CD4-positive, CD25-positive, alpha-beta regulatory T cell (primary cell): Measurements from ENCODE around the gene FANCG. TPM values are rescaled to one million over a fixed set of nuclear protein-coding genes. Genes with fewer than 3 reads are reported as not detected.
A peak's percentile ranks its signal among the peaks of the same experiment; 100 is the strongest.

Experiments
- ATAC-seq, 2 donors: fragments of 150-1000 bp; cut with Tn5 transposase; one replicate each; pipeline ENCODE4 v1.10.0; 2021; ENCODE audit warnings: low read depth in 2 of 2, moderate number of reproducible peaks in 2 of 2, moderate library complexity in 1 of 2
- DNase-seq, 3 donors: peaks; one replicate each; pipeline versions ENCODE4 v3.0.0 to v3.0.0-alpha.2; 2012 to 2022; ENCODE audit warnings: mixed read lengths in 1 of 3
- H3K27ac ChIP-seq: one replicate; pipeline ENCODE4 v1.7.0; 2013; ENCODE audit warnings: mild to moderate bottlenecking, low read length; ENCODE audit not compliant: insufficient read depth, poor library complexity, severe bottlenecking
- H3K27me3 ChIP-seq: one replicate; pipeline ENCODE4 v1.7.0; 2013; ENCODE audit warnings: low read length; ENCODE audit not compliant: control insufficient read depth, insufficient read depth
- H3K36me3 ChIP-seq: one replicate; pipeline ENCODE4 v1.7.0; 2013; ENCODE audit warnings: mild to moderate bottlenecking, low read length, moderate library complexity; ENCODE audit not compliant: control insufficient read depth, insufficient read depth
- H3K4me1 ChIP-seq: 2 replicates; pipeline ENCODE4 v1.7.0; 2013; ENCODE audit warnings: mild to moderate bottlenecking, low read length; ENCODE audit not compliant: insufficient read depth, control insufficient read depth, poor library complexity, severe bottlenecking
- H3K4me3 ChIP-seq: one replicate; pipeline ENCODE4 v1.7.0; 2013; ENCODE audit warnings: low read depth, mild to moderate bottlenecking, low read length, moderate library complexity
- H3K9me3 ChIP-seq, 2 experiments: 1 replicate in 1 of 2; 2 replicates in 1 of 2; pipeline ENCODE4 v1.7.0; 2013; ENCODE audit warnings: low read length in 2 of 2, mild to moderate bottlenecking in 1 of 2, moderate library complexity in 1 of 2; ENCODE audit not compliant: control insufficient read depth in 2 of 2
- H3K27ac Mint-ChIP-seq, 3 donors: one replicate each; pipeline ENCODE4 v1.8.0; 2020 to 2022; ENCODE audit warnings: mild to moderate bottlenecking in 3 of 3, mixed read lengths in 3 of 3, moderate library complexity in 2 of 3
- H3K27me3 Mint-ChIP-seq: one replicate; pipeline ENCODE4 v1.8.0; 2022; ENCODE audit warnings: mild to moderate bottlenecking, mixed read lengths
- H3K36me3 Mint-ChIP-seq: one replicate; pipeline ENCODE4 v1.8.0; 2020; ENCODE audit warnings: mixed read lengths
- H3K4me1 Mint-ChIP-seq, 4 donors: one replicate each; pipeline ENCODE4 v1.8.0; 2020 to 2022; ENCODE audit warnings: mixed read lengths in 4 of 4, mild to moderate bottlenecking in 1 of 4
- H3K4me3 Mint-ChIP-seq, 4 donors: one replicate each; pipeline ENCODE4 v1.8.0; 2020 to 2022; ENCODE audit warnings: mild to moderate bottlenecking in 4 of 4, mixed read lengths in 4 of 4, moderate library complexity in 3 of 4
- H3K9me3 Mint-ChIP-seq, 7 donors: one replicate each; pipeline ENCODE4 v1.8.0; 2020 to 2022; ENCODE audit warnings: mixed read lengths in 7 of 7, mild to moderate bottlenecking in 3 of 7, moderate library complexity in 2 of 7
- polyA plus RNA-seq, 4 donors: library from polyadenylated mRNA; unstranded; fragments of 300-500 nt; fragmentation: Illumina TruSeq; gene quantifications; one replicate each; pipeline ENCODE4 v1.2.3, GENCODE V29; 2021
- total RNA-seq: library from RNA; stranded (reverse); gene quantifications from one replicate; pipeline ENCODE4 v1.2.3, GENCODE V29; 2022

Gene FANCG
- total and polyA plus RNA-seq, 5 donors from 2014 or later = 8.6 to 23.7 (median 10.2) TPM

DNA sequence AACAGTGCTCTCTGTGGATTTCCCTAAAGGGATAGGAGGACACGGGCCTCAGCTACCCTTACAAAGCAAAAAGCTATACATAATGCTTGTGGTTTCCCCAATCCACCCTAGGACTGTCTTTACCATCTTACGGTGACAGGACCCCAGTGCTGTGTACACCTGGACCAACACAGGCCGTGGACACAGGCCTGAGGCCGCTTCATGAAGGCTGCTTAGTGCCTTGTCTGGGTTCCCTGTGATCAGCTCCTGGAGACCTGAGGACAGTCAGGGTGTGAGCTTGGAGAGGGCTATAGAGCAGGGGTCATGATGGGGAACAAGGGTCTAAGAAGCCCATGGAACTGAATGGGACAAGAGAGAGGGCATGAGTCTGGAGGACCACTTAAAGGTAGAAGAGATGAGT is 2.9 kb downstream of the FANCG start:
- H3K27ac ChIP-seq = no peak overlapping the region
- H3K27me3 Mint-ChIP-seq = no peaks in the 10 kb centered on the region
- H3K36me3 ChIP-seq = peaks cover 8% of the 10 kb centered on the region
- peaks cover 5% of the 10 kb centered on the region for H3K36me3 Mint-ChIP-seq
- H3K4me3 Mint-ChIP-seq = peak overlapping the region in 2 of 4 donors; percentile 47 to 96
- no peak overlapping the region for H3K4me3 ChIP-seq
- DNase-seq (no peak), ATAC-seq (no peak)
- peaks cover 29% of the 10 kb centered on the region for H3K4me1 ChIP-seq
- no peaks in the 10 kb centered on the region for H3K27me3 ChIP-seq
- H3K9me3 Mint-ChIP-seq = no peaks in the 10 kb centered on the region
- H3K27ac Mint-ChIP-seq = no peak overlapping the region
- no peaks in the 10 kb centered on the region for H3K9me3 ChIP-seq
- H3K4me1 Mint-ChIP-seq = peaks cover 6 to 43% (median 24%) of the 10 kb centered on the region in 4 donors

DNA sequence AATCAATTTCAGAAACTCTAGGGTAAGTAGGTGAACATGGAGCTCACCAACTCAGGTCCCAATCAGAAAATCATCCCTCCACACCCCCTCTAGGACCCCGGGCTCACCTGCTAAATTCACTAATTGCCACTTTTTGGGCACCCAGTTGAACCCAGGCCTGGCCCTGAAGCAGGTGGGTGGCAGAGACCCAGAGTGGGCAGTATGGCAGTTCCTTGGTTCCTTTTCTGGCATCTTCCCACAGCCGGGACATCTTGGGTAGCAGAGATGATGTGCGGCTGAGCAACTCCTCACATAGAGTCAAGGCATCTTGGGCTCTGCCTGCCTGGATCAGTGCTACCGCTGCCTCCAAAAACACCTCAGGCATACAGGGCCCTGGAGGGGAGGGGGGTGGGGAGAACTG is 4.4 kb downstream of the FANCG start:
- Mint-ChIP-seq H3K9me3 (no peaks in the 10 kb centered on the region), H3K27me3 (no peaks in the 10 kb centered on the region), H3K4me3 (peak overlapping the region in 1 of 4 donors; percentile 30), H3K27ac (no peak overlapping the region), H3K36me3 (peaks cover 5% of the 10 kb centered on the region), H3K4me1 (peaks cover 13 to 55% (median 32%) of the 10 kb centered on the region in 4 donors)
- Histone ChIP-seq H3K4me3 (no peak overlapping the region), H3K36me3 (peaks cover 8% of the 10 kb centered on the region), H3K4me1 (peaks cover 40% of the 10 kb centered on the region), H3K27ac (no peak overlapping the region), H3K9me3 (no peaks in the 10 kb centered on the region), H3K27me3 (no peaks in the 10 kb centered on the region)
- DNase-seq (no peak), ATAC-seq (no peak)

DNA sequence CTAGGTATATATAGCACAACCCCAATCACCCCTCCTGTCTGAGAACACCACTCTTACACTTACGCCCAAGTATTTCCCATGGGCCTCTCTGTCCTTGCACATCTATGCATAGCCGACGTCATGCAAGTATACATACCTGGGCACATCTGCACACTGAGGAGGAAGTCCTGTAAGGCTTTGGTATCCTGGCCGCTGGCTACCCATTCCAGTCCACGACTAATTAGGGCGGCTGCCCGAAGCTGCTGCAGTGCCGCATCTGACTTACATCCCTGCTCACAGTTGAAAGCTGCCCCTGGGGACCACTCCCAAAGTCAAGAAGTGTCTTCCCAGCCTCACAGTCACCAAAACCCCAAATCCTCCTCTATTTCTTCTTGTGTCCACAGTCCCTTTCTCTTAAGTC is 5.0 kb downstream of the FANCG start:
- H3K27ac ChIP-seq = no peak overlapping the region
- no peak overlapping the region for H3K27ac Mint-ChIP-seq

DNA sequence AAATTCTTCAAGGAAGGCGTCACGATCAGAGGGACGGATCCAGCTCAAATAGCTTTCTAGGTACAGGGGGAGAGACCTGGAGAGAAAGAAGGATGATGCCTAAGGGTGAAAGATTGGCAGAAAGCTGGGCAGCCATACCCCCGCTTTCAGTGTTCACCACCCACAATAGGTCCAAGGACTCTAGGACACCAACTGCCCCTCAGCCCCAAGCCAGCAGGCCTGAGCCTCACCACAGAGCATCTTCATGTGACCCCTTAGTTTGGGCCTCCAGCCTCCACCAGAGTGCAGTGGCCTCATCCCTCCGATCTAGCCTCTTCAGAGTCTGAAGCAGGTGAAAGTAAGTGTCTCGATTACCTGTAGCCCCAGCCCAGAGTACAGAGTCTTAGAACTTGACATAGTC is 5.6 kb downstream of the FANCG start:
- DNase-seq (no peak), ATAC-seq (no peak)
- H3K9me3 ChIP-seq = no peaks in the 10 kb centered on the region
- H3K4me1 Mint-ChIP-seq = peaks cover 8 to 60% (median 37%) of the 10 kb centered on the region in 4 donors
- peak overlapping the region in 2 of 4 donors; percentile 51 to 64 for H3K4me3 Mint-ChIP-seq
- no peaks in the 10 kb centered on the region for H3K9me3 Mint-ChIP-seq
- H3K27ac Mint-ChIP-seq = peak overlapping the region in 1 of 3 donors; percentile 77
- peaks cover 8% of the 10 kb centered on the region for H3K36me3 Mint-ChIP-seq
- peaks cover 13% of the 10 kb centered on the region for H3K36me3 ChIP-seq
- H3K4me3 ChIP-seq = no peak overlapping the region
- peaks cover 43% of the 10 kb centered on the region for H3K4me1 ChIP-seq
- H3K27ac ChIP-seq = no peak overlapping the region
- H3K27me3 Mint-ChIP-seq = no peaks in the 10 kb centered on the region
- no peaks in the 10 kb centered on the region for H3K27me3 ChIP-seq

More for the DNA sequence above, 5.0 kb downstream of the FANCG start:
- no peaks in the 10 kb centered on the region for H3K27me3 Mint-ChIP-seq
- H3K4me3 Mint-ChIP-seq = peak overlapping the region in 3 of 4 donors; percentile 4 to 64 (median 34)
- DNase-seq (no peak), ATAC-seq (no peak)
- Histone ChIP-seq H3K27me3 (no peaks in the 10 kb centered on the region), H3K9me3 (no peaks in the 10 kb centered on the region), H3K36me3 (peaks cover 11% of the 10 kb centered on the region), H3K4me3 (no peak overlapping the region), H3K4me1 (peaks cover 41% of the 10 kb centered on the region)
- peaks cover 8 to 56% (median 33%) of the 10 kb centered on the region in 4 donors for H3K4me1 Mint-ChIP-seq
- no peaks in the 10 kb centered on the region for H3K9me3 Mint-ChIP-seq
- peaks cover 8% of the 10 kb centered on the region for H3K36me3 Mint-ChIP-seq

DNA sequence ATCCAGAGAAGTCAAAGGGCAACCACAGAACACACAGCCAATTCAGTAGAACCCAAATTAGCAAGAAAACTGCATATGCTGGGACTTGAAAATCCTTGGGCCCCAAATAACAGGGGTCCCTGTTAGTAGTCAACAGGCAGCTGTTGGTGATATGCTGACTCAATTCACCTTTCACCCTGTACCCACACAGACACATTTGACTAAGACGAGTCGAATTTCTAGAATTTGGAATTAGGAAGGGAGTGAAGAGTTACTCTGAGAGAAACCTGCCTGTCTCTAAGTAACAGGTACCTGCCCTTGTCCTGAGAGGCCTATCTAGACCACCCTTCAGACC is 6.5 kb downstream of the FANCG start:
- H3K36me3 ChIP-seq = peaks cover 19% of the 10 kb centered on the region
- Mint-ChIP-seq H3K27ac (peak overlapping the region; percentile 95 to 98 (median 95)), H3K9me3 (no peaks in the 10 kb centered on the region), H3K36me3 (peaks cover 14% of the 10 kb centered on the region), H3K4me3 (peak overlapping the region; percentile 86 to 91 (median 88)), H3K27me3 (no peaks in the 10 kb centered on the region), H3K4me1 (peaks cover 15 to 60% (median 41%) of the 10 kb centered on the region in 4 donors)
- H3K4me3 ChIP-seq = peak overlapping the region; percentile 97
- no peak for ATAC-seq
- H3K9me3 ChIP-seq = no peaks in the 10 kb centered on the region
- peak overlapping the region; percentile 97 for H3K27ac ChIP-seq
- no peak for DNase-seq
- H3K27me3 ChIP-seq = no peaks in the 10 kb centered on the region
- peaks cover 43% of the 10 kb centered on the region for H3K4me1 ChIP-seq

DNA sequence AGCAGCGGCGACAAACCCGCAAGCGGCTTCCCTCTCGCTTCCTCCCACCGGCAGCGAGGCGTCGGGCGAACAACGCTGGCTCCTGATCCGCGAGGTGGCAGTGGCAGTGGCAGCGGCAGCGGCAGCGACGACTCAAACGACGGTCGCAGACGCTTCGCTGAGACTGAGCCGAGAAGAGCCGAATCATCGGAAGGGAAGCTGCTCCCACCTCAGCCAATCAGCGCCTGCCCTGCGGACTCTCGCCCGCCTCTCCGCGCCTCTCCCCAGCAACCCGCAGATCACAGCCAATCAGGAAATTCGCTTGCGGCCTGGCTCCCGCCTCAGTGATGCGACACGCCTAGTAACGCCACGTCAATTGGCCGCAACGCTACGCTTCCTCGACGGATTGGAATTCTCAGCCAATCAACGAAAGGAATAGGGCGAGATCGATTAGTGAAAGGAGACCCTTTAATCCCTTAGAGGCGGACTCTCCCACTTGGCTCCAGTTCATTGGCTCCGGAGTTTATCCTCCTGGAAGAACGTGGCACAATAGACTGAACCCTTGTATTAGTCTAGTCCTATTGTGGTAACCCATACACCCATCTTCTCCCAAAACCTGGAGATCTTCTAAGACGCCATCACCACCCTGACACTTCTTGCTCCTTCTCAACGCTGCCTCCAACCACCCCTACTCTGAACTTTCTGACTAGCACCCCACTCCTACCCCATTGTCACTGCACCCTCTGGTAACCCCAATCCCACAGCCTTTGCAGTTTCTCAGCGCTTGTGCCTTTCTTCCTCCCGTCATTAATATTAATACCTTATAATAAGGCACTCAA is 7.1 kb downstream of the FANCG start, which contains the start of gene VCP:
TSS of gene VCP (minus strand) at position 165 of the 818 bp plus-strand sequence. CDS start 272 bp downstream, outside the sequence.
- H3K27ac ChIP-seq = peak within 1 kb of the TSS; percentile 97
- Mint-ChIP-seq H3K4me3 (peak within 1 kb of the TSS; percentile 86 to 98 (median 90)), H3K9me3 (no peaks in the 10 kb centered on the region), H3K4me1 (peaks cover 15 to 60% (median 43%) of the 10 kb centered on the region in 4 donors), H3K27me3 (no peaks in the 10 kb centered on the region), H3K36me3 (peaks cover 18% of the 10 kb centered on the region), H3K27ac (peak within 1 kb of the TSS; percentile 95 to 98 (median 95))
- no peaks in the 10 kb centered on the region for H3K9me3 ChIP-seq
- H3K27me3 ChIP-seq = no peaks in the 10 kb centered on the region
- DNase-seq = peak; percentile 98 to 99 (median 99)
- peaks cover 25% of the 10 kb centered on the region for H3K36me3 ChIP-seq
- peak within 1 kb of the TSS; percentile 97 for H3K4me3 ChIP-seq
- peak; percentile 91 to 93 for ATAC-seq
- H3K4me1 ChIP-seq = peaks cover 42% of the 10 kb centered on the region

DNA sequence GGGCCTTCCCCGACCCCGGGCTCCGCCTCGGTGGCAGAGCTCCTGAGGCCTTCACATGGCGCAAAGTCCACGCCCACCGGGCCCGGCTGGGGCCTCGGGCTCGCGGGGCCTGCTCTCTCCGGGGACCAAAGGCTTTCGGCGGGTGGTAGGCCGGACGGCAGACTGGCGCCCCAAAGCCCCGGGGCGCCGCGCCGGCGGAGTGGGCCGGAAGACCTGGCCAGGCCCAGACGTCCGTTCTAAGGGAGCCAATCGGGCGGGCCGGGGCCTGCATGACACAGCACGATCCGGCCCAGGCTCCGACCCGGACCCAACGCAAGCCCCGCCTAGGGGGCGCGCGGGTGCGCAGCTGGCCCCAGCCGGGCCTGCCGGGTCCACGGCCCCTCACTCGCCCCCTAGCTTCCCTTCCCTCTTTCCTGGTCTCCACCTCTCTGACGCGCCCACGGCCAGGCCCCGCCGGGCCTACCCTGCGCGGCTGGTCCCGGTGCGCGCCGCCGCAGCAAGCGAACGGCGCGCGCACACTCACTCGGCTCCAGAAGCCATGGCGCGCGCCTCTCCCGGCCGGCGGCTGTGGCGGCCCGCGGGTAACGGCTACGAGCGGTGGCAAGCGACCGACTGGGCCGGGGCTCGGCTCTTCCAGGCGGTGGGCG is 7.8 kb downstream of the FANCG start:
- H3K4me3 Mint-ChIP-seq = peak overlapping the region; percentile 86 to 98 (median 90)
- H3K4me3 ChIP-seq = peak overlapping the region; percentile 96
- H3K27ac ChIP-seq = peak overlapping the region; percentile 97
- peaks cover 15 to 62% (median 48%) of the 10 kb centered on the region in 4 donors for H3K4me1 Mint-ChIP-seq
- peaks cover 42% of the 10 kb centered on the region for H3K4me1 ChIP-seq
- no peaks in the 10 kb centered on the region for H3K27me3 Mint-ChIP-seq
- H3K9me3 Mint-ChIP-seq = no peaks in the 10 kb centered on the region
- H3K36me3 ChIP-seq = peaks cover 32% of the 10 kb centered on the region
- peak overlapping the region; percentile 95 to 98 (median 95) for H3K27ac Mint-ChIP-seq
- ATAC-seq = peak; percentile 43 to 51
- peak; percentile 73 to 86 (median 77) for DNase-seq
- no peaks in the 10 kb centered on the region for H3K27me3 ChIP-seq
- H3K9me3 ChIP-seq = no peaks in the 10 kb centered on the region
- H3K36me3 Mint-ChIP-seq = peaks cover 23% of the 10 kb centered on the region
